GDM1 (cell line): ENCODE data around the gene DNAJC22.

Experiments used
- DNase-seq: peaks from one replicate; lab custom pipeline; 2025; lab: John Stamatoyannopoulos, UW

The DNAJC22 gene

DNA sequence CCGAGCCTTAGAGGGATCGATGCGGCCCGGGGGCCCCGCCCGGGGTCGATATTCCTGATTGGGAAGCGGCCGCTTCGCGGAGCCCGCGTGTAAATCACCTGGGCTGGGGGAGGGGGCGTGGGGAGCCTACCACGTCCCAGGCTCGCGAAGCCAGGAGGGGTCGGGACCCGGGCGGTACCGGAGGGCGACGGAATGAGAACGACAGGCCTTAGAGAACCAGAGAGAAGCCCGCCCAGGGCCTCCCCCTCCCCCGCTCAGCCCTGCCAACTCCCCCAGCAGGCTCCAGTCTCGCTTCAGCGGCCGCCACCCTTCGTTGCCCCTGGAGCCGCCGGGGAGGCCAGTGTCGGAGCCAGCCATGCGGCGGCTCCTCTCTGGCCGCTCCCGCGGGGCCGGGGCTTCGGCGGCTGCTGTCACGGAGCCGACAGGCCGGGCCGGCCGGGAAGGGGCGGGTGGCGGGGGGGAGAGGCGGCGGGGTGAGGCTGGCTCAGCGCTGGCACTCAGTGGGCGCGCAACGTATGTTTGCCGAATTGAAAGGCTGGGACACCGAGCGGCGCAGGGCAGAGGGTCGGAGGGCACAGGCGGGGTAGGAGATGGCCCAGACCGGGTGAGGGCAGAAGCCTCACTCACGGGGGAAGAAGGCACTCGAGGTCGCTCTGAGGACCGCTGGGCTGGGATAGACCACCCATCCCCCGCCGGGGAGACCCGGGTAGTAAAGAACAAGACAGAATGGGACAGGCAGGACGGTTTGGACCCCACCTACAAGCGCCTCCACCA, 1.4 kb upstream of the DNAJC22 start:
- DNase-seq, result no peak

DNA sequence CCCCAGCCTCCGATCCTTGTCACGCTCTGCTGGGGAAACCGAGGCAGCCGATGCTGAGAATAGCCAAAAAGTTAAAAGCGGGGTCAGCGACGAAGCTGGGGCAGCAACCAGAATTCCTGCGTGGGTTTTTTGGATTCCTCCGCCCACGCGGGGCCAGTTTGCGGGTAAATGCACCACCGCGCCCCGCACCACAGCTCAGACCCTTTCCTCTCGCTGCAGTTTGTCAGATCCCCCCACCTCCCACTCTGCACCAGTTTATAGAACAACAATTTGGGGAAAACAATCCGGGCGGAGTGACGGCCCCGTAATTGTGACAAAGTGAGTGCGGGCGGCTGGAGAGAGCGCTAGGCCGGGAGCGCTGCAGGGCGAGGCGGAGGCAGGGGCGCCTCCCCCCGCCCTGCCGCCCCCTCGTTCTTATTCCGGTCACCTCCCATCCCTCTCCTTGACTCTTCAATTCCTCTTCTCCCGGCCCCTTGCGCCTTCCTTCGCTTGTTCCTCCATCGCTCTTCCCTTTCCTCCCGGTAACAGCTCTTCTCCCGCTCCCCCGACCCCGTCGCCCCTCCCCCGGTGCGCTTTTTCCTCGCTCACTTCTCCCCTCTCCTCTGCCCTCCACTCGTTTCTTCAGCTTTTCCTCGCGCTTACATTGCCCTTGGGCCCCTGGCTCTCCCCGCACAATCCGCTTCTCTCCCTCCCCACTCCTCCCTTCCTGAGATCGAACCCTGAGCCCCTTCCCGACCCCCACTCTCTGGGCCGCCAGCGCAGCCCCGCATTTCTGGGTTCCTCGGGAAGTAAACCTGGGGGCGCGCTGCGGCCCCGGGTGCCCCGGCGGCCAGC, 646 bp upstream of the DNAJC22 start:
- DNase-seq, result no peak

DNA sequence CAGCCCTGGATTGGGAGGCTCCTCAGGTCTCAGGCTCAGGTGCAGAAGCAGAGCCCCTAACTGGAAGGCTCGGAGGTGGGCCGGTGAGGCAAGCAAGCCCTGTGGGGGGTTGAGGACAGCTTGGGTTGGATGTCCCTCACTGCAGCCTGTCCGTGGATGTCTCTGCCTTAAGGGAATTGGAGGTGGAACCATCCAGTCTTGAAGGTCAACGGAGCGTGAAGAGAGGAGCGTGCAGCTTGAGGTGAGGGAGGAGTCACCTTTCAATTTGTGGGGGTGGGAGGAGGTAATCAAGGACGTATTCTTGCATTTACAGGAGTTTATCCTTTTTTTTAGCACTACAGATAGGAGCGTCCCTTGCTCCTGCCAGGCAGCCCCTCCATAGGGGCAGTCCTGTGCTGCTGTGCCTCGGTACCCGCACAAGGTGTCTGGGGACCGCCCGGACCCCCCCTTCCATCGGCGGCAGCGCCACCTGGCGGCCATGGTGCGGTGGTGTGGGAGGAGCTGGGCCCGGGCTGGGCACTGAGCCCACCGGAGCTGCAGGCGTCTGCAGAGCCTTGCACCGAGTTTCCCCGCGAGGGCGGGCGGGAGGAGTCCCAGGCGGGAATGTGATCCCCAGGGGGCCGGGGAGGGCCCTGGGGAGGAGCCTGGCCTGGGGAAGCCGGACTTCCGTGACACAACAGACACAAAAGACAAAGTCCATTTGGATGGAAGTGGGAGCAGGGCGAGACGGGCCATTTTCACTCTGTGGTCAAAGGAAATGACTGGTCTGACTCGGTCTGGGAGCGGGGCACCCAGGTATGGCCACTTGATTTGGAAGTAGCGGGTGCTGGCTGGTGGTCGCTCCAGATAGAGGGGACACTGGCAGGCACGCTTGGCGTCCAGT, 864 bp downstream of the DNAJC22 start:
- DNase-seq, result peak; percentile 19

DNA sequence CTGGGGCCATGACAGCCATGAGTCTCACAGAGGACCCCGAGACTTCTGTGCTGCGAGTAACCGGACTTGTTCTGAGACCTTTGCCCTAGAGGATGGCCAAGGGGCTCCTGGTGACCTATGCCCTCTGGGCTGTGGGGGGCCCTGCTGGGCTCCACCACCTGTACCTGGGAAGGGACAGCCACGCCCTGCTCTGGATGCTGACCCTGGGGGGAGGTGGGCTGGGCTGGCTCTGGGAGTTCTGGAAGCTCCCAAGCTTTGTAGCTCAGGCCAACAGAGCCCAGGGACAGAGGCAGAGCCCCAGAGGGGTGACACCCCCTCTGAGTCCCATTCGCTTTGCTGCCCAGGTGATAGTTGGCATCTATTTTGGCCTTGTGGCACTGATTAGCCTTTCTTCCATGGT, 2.1 kb downstream of the DNAJC22 start:
- DNase-seq, result no peak

DNA sequence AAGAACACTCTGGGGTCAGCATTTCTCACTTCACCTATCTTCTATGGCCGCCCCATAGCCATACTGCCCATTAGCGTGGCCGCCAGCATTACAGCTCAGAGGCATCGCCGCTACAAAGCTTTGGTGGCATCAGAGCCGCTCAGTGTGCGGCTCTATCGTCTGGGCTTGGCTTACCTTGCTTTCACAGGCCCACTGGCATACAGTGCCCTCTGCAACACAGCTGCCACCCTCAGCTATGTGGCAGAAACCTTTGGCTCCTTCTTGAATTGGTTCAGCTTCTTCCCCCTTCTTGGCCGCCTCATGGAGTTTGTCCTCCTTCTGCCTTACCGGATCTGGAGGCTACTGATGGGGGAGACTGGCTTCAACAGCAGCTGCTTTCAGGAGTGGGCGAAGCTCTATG, 2.6 kb downstream of the DNAJC22 start:
- DNase-seq, result no peak

DNA sequence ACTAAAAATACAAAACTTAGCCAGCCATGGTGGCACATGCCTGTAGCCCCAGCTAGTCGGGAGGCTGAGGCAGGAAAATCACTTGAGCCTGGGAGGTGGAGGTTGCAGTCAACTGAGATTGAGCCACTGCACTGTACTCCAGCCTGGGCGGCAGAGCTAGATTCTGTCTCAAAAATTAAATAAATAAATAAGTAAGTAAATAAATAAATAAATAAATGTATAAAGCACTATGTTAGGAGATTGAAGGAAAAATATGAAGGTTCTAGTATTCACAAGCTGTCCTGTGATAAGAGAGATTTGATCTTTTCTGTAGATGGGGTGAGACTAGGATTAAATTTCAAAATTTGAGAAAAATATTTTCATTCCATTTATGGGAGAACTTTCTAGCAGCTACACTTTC, 5.7 kb downstream of the DNAJC22 start:
- no peak for DNase-seq

DNA sequence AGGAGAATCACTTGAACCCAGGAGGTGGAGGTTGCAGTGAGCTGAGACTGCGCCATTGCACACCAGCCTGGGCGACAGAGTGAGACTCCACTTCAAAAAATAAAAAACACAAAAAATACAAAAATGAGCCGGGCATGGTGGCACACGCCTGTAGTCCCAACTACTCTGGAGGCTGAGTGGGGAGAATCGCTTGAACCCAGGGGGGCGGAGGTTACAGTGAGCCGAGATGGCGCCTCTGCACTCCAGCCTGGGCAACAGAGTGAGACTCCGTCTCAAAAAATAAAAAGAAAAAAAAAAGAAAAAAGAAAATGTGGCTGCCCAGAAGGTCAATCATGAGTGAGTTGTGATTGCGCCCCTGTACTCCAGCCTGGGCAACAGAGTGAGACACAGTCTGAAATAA, 9.2 kb downstream of the DNAJC22 start:
- DNase-seq, result no peak

DNA sequence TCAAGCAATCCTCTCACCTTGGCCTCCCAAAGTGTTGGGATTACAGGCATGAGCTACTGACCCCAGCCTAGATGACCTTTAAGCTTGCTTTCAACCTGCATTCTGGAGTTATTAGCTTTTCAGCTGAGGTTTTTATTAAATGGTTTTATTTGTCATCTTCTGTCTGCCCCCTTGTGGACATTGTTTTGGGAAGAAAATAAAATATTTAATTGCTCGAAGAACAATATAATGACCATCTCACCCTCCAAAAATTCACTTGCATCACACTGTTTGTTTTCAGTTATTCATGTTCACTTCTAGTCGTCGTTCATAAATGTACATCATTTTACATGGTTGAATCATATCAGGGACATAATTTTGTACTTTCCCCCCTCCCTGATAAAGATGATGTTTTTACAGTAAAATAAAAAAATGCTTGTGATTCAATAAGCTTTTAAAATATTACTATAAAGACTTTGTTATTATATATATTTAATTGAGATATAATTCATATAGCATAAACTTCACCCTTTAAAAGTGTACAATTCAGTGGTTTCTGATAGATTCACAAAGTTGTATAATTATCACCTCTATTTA, 10.5 kb downstream of the DNAJC22 start:
- no peak for DNase-seq

DNA sequence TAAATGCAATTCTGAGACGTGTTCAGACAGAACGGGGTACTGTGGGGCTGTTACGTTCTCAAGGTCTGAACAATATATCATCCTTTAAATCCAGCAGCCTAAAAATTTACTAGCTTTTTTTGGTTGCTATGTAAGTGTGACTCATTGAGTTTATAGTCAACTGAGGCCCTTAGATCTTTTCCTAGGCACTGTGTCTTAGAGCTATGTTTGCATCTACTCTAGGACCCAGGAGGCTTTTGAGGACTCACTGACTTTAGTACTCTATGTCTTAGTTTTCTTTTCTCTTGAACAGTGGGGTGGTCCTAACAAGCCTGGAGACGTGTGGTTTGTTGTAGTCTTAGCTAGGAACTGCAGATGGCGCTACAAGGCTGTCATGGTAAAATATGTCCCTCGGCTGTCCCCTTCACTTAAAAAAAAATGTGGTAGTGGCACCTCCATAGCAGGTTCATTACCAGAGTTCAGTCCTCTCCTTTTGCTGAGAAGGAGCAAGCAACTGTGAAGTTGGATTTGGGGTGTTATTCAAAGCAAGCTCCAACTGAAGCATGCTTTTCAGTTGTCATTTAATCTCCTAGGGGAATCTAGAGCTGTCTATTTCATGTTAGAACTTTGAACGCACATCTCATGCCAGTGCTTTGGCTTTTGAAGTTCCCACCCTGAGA, 11.9 kb downstream of the DNAJC22 start:
- DNase-seq, result peak; percentile 60

DNA sequence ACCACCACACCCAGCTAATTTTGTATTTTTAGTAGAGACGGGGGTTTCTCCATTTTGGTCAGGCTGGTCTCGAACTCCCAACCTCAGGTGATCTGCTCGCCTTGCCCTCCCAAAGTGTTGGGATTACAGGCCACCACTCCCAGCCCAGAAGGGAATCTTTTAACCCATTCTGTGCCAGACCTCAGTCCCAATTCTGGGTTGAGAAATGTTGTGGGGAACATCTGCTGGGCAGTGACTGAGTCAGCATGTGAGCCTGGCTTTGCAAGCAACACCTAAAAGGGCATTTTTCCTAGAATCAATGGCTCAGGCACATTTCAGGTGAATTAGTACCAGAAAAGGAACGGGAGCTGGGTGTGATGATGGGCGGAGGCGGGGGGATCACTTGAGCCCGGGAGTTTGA, 13.0 kb downstream of the DNAJC22 start:
- no peak for DNase-seq

DNA sequence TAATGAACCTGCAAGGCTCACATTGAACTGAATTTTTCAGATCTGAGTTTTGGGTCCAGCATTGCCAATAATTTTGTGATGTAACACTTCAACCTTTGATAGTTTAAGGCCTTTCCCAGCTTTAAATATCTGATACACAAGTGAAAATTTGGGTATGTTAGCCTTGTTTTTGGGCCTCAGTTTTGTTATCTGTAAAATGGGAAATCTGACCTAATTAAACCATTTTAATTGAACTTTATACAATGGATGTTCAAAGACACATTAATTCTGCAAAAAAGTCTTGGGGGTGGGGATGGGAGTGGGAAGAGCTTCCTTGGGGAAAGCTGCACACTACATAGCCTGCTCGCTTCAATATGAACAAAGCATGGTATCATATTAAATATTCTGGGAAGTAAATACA, 15.4 kb downstream of the DNAJC22 start:
- DNase-seq, result no peak

DNA sequence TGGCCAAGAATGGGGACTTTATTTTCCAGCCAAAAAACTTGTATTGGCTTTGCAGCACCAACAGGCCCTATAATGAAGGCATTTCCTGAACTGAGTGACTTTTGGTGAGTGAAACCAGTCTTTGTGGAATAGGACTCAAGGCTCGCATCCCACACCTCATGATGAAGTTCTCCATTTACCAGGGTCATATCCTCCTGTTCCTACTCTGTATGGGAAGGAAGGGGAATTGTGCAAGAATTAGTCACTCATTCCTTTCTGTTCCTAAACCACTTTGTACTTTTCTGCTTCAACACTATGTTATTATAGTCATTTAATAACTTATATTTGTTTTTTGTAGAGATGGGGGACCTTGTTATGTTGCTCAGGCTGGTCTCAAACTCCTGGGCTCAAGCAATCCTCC, 18.3 kb downstream of the DNAJC22 start:
- DNase-seq, result no peak

DNA sequence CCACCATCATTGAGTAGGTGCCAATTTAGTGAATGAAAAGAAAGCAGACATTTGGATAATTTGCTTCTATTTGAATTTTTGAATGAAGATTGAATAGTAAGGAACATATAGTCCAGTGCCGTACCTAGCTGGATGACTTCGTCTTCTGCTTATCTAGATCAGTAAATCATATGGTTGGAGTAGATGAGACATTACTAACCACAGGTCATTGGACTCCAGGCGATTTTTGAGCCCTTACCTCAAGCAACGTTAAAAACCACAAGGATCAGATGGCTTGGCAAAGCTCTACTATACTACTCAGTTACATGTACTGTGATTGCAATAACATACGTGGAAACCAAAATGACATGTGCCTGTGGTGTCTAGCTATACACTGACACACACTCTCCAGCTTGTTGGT, 18.9 kb downstream of the DNAJC22 start:
- no peak for DNase-seq

DNA sequence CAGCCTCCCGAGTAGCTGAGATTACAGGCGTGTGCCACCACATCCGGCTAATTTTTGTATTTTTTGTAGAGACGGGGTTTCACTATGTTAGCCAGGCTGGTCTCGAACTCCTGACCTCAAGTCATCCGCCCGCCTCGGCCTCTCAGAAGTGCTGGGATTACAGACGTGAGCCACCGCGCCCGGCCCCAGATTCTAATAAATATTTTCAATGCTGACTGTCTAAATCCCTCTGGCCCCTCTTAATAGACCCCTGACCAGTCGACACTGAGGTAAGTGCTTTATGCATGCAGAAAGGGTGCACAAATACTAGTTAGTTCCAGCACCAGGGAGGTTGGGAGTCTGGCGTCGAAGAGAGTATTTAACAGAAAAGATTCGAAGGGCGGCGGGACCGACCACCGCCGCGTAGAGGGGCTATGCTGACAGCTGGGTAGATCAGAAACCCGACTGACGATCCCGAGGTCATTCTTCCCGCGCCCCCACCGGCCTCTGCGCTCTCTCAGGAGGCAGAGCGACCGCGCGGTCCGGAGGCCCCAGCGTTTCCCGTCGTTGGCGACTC, 19.5 kb downstream of the DNAJC22 start:
- no peak for DNase-seq

DNA sequence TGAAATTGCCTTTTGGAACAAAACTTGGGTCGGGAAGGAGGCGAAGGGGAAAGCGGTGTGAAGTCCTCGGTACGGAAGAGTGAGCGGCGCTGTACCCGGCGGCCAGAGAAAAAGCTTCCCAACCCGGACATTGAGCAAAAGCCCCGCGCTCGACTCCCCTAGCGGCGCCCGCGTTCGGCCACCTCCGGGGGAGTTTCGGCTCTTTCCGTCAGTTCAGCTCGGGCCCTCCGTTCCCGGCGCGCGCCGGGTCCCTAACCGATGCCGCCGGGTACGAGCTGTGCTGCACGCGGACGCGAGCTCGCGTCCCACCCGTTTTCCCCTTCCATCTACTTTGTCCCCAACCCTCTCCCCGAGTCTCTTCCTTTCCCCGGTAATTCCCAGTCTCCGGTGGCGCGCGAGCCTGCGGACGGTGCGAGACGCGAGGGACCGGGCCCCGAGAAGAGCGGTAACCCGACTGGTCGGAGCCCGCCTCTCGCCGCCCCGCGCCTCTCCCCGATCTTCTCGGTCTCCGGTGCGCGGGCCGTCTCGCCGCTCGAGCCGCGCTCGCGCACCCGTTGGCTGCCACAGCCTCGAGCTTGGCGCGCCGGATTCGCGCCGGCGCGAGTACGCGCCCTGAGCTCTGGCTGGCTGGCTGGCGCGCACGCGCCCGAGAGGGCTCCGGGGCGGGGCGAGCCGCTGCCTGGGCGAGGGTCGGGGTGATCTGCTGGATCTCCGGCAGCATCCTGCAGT, 20.1 kb downstream of the DNAJC22 start:
- DNase-seq, result peak; percentile 94

DNA sequence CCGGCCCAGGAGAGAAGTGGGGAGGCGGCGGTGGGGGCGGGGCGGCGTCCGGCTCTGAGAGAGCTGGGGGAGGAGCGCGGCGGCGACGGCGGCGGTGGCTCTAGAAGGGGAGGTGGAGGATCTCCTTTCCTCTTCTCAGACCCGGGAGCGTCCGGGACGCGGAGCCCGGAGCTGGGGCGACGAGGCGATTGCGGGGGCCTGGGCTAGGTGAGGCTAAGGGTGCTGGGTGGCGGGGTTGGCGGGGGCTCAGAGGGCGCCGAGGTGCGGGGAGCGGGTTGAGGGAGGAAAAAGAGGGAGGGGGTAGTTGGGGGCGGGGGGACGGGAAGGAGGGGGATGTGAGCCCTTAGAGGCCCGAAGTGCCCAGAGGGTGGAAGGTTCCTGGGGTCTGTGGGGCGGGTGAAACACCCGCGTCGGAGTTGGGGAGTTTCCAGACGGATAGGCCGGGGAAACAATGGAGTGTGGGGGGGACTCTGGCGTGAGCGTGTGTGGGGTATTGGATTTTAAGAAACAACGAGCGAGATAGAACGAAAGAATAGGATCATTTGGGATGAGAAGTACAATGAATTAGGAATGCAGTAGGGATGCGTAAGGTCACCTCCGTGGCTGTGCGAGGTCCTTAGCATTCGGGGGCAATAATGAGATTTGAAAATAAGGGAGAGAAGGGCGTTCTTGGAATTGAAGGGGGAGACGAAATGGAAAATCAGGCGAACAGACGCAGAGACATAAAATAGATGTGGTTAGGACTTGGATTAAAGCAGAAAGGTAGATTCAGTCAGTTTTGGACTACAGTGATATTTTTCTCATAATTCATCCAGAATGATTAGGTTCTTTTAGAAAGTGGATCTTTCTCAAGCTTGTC, 20.9 kb downstream of the DNAJC22 start, which contains the start of gene SPATS2:
SPATS2 (plus strand) TSS at position 82 of the 859 bp plus-strand sequence. CDS start 93,551 bp downstream, outside the sequence.
- no peak for DNase-seq

DNA sequence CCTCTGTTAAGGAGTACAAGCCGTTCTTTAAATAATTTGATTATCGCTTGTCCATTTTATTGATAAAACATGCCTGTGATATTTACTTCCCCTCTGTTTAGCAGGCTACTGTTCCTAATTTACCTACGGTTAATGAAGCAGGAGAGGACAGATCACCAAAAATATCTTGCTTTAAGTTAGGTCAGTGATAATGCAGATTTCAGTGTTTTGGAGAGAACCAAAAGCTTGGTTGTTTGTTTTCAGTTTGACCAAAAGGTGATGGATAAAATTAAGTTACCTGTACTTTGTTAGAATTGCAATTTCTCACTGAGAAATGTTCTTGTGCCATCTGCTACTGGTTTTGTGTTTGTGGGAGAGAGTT, 21.5 kb downstream of the DNAJC22 start:
- DNase-seq, result no peak

DNA sequence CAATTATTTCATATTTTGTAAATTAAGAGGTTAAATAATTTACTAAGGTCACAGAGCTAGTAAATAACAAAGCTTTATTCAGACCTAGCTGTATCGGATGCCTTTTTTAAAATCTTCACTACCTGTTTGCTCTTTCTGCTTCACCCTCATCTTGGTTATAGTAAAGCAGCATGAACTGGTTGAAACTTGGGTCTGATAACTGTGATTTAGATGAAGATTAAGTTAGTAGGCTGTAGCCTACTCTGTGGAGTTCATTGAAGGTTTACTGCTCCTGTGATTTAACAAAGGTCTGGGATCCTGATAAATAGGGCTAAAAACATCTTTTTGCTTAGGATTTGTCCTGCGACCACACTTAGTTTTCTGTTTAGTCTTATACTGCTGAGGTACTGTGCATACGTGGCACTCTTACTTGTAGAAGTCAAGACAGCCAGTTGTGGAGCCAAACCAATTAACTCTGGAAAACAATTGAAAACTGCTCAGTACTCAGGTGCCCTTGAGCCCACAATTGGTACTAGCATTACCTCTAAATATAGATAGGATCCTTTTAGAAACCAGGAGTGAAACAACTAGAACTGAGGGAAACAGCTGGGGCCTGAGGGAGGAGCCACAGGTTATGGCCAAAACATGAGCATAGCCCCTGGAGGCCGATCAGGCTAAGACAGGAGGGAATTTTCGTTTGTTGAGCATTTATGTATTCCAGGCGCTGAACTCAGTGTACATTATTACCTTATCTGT, 22.9 kb downstream of the DNAJC22 start:
- peak; percentile 12 for DNase-seq

DNA sequence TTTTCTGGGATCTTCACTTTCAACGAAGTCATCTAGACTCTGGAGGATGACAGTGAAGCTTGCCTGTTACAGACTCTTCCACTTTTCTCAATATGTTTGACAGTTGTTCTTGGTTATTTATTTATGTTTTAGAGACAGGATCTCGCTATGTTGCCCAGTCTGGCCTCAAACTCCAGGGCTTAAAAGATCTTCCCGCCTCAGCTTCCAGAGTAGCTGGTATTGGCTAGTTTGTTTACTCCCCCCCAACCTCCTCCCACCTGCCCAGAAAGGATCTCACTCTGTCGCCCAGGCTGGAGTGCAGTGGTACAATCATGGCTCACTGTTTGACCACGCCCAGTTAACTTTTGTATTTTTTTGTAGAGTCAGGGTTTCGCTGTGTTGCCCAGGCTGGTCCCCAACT, 23.9 kb downstream of the DNAJC22 start:
- DNase-seq, result no peak
